ENCODE results near the gene HEPN1. TPM values are rescaled to one million over a fixed set of nuclear protein-coding genes. Genes with fewer than 3 reads are reported as not detected.

HEPN1 gene
- total RNA-seq, 6 experiments from 2014 or later = 0.18 TPM; not detected in 5

GRCh38 chr11:124945826-124946225, 26.8 kb downstream of the HEPN1 start:
- ATAC-seq = no peak
- Histone ChIP-seq H3K9me3 (no peaks in the 10 kb centered on the region), H3K4me3 (no peak overlapping the region), H3K4me1 (peaks cover 0 to 4% (median 0%) of the 10 kb centered on the region in 4 donors), H3K27ac (no peak overlapping the region), H3K36me3 (no peaks in the 10 kb centered on the region), H3K27me3 (no peaks in the 10 kb centered on the region)
- no peak for DNase-seq
- intact Hi-C loops (cut with DNase I) = no loop called here
- WGBS (ENCODE audit: insufficient coverage, low coverage, low lambda C conversion rate, missing lambda C conversion rate) = 70% methylated on average over 4 of the region's 6 CpGs
- TF ChIP-seq POLR2A (IDR thresholded peaks at IDR 0.05) (no peak), CTCF (IDR thresholded peaks at IDR 0.05) (no peak)

GRCh38 chr11:124946735-124947141, 27.7 kb downstream of the HEPN1 start:
- Histone ChIP-seq H3K36me3 (no peaks in the 10 kb centered on the region), H3K4me3 (no peak overlapping the region), H3K4me1 (peaks cover 0 to 4% (median 0%) of the 10 kb centered on the region in 4 donors), H3K27me3 (no peaks in the 10 kb centered on the region), H3K27ac (no peak overlapping the region), H3K9me3 (no peaks in the 10 kb centered on the region)
- 75% methylated on average over 2 of the region's 2 CpGs for WGBS (ENCODE audit: insufficient coverage, low coverage, low lambda C conversion rate, missing lambda C conversion rate)
- intact Hi-C loops (cut with DNase I) = no loop called here
- TF ChIP-seq POLR2A (IDR thresholded peaks at IDR 0.05) (no peak), CTCF (IDR thresholded peaks at IDR 0.05) (no peak)
- no peak for DNase-seq
- no peak for ATAC-seq

- H3K27ac ChIP-seq = no peak overlapping the region
- intact Hi-C loops (cut with DNase I) = no loop called here
- TF ChIP-seq POLR2A (IDR thresholded peaks at IDR 0.05) = no peak
- H3K27me3 ChIP-seq = no peaks in the 10 kb centered on the region
- DNase-seq = no peak
- no peaks in the 10 kb centered on the region for H3K36me3 ChIP-seq
- H3K4me3 ChIP-seq = no peak overlapping the region
- no peak for ATAC-seq
- no peaks in the 10 kb centered on the region for H3K9me3 ChIP-seq
- peaks cover 0 to 11% (median 0%) of the 10 kb centered on the region in 4 donors for H3K4me1 ChIP-seq
These were observed 31.7 kb downstream of the HEPN1 start for GRCh38 chr11:124950601-124951330.

GRCh38 chr11:124951341-124951740, 32.3 kb downstream of the HEPN1 start:
- intact Hi-C loops (cut with DNase I) = no loop called here
- Histone ChIP-seq H3K27ac (no peak overlapping the region), H3K9me3 (no peaks in the 10 kb centered on the region), H3K4me1 (peaks cover 0 to 11% (median 0%) of the 10 kb centered on the region in 4 donors), H3K4me3 (no peak overlapping the region), H3K27me3 (no peaks in the 10 kb centered on the region), H3K36me3 (no peaks in the 10 kb centered on the region)
- 79% methylated on average over 3 of the region's 3 CpGs for WGBS (ENCODE audit: insufficient coverage, low coverage, low lambda C conversion rate, missing lambda C conversion rate)
- TF ChIP-seq CTCF (IDR thresholded peaks at IDR 0.05) (no peak), POLR2A (IDR thresholded peaks at IDR 0.05) (no peak)
- no peak for DNase-seq
- ATAC-seq = no peak

GRCh38 chr11:124953753-124954589, 34.9 kb downstream of the HEPN1 start, which contains the start of gene CCDC15:
CCDC15 (plus strand) TSS chr11:124954202; CDS start chr11:124954733, 531 bp downstream.
- 0% methylated on average over 34 of the region's 54 CpGs for WGBS (ENCODE audit: insufficient coverage, low coverage, low lambda C conversion rate, missing lambda C conversion rate)
- H3K36me3 ChIP-seq = no peaks in the 10 kb centered on the region
- H3K27ac ChIP-seq = peak within 1 kb of the TSS; percentile 64 to 73 (median 67)
- H3K4me3 ChIP-seq = peak within 1 kb of the TSS; percentile 49 to 89 (median 78)
- ATAC-seq (peak; percentile 100), DNase-seq (peak; percentile 98)
- H3K9me3 ChIP-seq = no peaks in the 10 kb centered on the region
- no peaks in the 10 kb centered on the region for H3K27me3 ChIP-seq
- H3K4me1 ChIP-seq = peaks cover 0 to 6% (median 0%) of the 10 kb centered on the region in 4 donors
- TF ChIP-seq POLR2A (IDR thresholded peaks at IDR 0.05) = peak; percentile 88
- no peak for TF ChIP-seq CTCF (IDR thresholded peaks at IDR 0.05)
- intact Hi-C loops (cut with DNase I) = no loop called here

All from right lobe of liver (tissue), 6 donors.